Lower leg skin (tissue), 3 donors: ENCODE results near the gene ZFPM1.

ENCODE experiments used
- POLR2A ChIP-seq, 2 donors: fragments of 450-650 bp; IDR thresholded peaks; one replicate each; pipeline ENCODE4 v1.6.1; 2016 to 2017; ENCODE audit warnings: antibody characterized with exemption in 2 of 2, mild to moderate bottlenecking in 1 of 2, moderate library complexity in 1 of 2
- TF ChIP-seq, protein P1 (sequence below), 3 donors: fragments of 450-650 bp; IDR thresholded peaks; one replicate each; pipeline ENCODE4 v1.5.1; 2016; ENCODE audit warnings: antibody characterized with exemption in 3 of 3, mild to moderate bottlenecking in 3 of 3, moderate library complexity in 2 of 3

DNA sequence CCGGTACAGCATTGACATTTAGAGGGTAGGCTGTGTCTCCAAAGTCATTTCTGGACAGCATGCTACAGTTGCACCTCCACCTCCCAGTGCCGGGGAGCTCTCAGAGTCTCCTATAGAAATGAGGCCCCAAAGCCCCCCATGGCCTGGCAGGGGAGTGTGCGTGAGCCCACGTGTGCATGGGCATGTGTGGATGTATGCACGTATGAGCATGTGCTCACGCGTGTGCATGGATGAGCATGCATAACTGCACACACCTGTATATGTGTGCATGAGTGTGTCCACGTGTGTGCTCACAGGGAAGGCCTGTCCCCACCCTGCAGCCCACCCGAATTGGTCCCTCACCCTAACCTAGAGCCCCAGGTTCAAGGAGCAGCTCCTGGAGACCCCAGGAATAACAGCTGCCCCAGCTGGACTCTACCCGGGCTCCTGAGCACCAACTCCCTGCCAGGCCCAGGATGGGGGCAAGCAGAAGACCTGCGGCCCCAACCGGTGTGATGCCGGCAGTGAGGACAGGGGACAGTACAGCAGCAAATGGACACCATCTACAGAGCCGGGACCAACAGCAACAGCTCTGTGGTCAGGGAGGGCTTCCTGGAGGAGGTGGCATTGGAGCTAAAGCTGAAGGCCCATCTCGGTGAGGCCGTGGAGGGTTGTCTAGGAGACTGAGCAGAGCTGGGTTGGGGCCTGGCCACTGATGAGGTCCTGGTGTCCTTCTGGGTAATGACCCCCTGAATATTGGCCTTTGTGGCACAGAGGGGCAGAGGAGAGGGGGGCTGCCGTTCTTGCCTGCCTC is 35.2 kb upstream of the ZFPM1 start:
- TF ChIP-seq, protein P1, sequence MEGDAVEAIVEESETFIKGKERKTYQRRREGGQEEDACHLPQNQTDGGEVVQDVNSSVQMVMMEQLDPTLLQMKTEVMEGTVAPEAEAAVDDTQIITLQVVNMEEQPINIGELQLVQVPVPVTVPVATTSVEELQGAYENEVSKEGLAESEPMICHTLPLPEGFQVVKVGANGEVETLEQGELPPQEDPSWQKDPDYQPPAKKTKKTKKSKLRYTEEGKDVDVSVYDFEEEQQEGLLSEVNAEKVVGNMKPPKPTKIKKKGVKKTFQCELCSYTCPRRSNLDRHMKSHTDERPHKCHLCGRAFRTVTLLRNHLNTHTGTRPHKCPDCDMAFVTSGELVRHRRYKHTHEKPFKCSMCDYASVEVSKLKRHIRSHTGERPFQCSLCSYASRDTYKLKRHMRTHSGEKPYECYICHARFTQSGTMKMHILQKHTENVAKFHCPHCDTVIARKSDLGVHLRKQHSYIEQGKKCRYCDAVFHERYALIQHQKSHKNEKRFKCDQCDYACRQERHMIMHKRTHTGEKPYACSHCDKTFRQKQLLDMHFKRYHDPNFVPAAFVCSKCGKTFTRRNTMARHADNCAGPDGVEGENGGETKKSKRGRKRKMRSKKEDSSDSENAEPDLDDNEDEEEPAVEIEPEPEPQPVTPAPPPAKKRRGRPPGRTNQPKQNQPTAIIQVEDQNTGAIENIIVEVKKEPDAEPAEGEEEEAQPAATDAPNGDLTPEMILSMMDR (IDR thresholded peaks at IDR 0.05) = no peak
- no peak for TF ChIP-seq POLR2A (IDR thresholded peaks at IDR 0.05)
